Measurements from ENCODE around the gene TMEM245.

- TF ChIP-seq GATA2 (IDR thresholded peaks at IDR 0.05; ENCODE audit: low read depth, low read length) (no peak), GATA3 (IDR thresholded peaks at IDR 0.05; ENCODE audit: low read depth, low read length) (no peak)
These were observed 39.8 kb upstream of the TMEM245 start for GRCh38 chr9:109159583-109159982.

Measured in SH-SY5Y (cell line).